D721Med (cell line): ENCODE results near the gene AKT1S1.

Source experiments
- DNase-seq: peaks from one replicate; pipeline ENCODE4 v3.0.0; 2011; ENCODE audit warnings: low spot score; ENCODE audit not compliant: insufficient read length
- FAIRE-seq: peaks from 2 replicates; lab custom pipeline; 2011; peaks lifted over from hg19 to GRCh38; lab: Jason Lieb, UNC
- TF ChIP-seq, protein P1 (sequence below): IDR thresholded peaks from 2 replicates; pipeline ENCODE4 v1.5.1; 2012; ENCODE audit warnings: mild to moderate bottlenecking, control low read depth; ENCODE audit not compliant: insufficient read depth; ENCODE audit errors: missing control alignments

AKT1S1 gene

DNA sequence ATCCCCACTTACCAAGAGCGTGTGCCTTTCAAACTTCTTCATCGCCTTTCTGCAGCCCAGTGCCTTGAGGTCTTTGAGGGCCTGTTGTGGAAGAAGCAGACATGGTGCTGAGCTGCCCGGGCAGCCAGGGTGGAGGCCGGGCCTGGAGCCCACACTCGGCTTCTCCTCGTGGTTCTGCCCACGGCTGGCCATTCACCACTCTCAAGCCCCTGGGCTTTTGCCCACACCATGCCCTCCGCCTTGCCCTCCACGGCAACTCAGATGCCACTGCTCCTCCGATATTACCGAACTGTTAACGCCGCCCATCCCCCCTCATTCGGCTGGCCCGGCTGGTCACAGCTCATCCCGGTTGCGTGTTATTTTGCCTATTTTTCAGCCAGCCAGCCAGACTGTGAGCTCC is 14.2 kb upstream of the AKT1S1 start:
- DNase-seq (no peak), FAIRE-seq (no peak)
- TF ChIP-seq, protein P1, sequence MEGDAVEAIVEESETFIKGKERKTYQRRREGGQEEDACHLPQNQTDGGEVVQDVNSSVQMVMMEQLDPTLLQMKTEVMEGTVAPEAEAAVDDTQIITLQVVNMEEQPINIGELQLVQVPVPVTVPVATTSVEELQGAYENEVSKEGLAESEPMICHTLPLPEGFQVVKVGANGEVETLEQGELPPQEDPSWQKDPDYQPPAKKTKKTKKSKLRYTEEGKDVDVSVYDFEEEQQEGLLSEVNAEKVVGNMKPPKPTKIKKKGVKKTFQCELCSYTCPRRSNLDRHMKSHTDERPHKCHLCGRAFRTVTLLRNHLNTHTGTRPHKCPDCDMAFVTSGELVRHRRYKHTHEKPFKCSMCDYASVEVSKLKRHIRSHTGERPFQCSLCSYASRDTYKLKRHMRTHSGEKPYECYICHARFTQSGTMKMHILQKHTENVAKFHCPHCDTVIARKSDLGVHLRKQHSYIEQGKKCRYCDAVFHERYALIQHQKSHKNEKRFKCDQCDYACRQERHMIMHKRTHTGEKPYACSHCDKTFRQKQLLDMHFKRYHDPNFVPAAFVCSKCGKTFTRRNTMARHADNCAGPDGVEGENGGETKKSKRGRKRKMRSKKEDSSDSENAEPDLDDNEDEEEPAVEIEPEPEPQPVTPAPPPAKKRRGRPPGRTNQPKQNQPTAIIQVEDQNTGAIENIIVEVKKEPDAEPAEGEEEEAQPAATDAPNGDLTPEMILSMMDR, result no peak

DNA sequence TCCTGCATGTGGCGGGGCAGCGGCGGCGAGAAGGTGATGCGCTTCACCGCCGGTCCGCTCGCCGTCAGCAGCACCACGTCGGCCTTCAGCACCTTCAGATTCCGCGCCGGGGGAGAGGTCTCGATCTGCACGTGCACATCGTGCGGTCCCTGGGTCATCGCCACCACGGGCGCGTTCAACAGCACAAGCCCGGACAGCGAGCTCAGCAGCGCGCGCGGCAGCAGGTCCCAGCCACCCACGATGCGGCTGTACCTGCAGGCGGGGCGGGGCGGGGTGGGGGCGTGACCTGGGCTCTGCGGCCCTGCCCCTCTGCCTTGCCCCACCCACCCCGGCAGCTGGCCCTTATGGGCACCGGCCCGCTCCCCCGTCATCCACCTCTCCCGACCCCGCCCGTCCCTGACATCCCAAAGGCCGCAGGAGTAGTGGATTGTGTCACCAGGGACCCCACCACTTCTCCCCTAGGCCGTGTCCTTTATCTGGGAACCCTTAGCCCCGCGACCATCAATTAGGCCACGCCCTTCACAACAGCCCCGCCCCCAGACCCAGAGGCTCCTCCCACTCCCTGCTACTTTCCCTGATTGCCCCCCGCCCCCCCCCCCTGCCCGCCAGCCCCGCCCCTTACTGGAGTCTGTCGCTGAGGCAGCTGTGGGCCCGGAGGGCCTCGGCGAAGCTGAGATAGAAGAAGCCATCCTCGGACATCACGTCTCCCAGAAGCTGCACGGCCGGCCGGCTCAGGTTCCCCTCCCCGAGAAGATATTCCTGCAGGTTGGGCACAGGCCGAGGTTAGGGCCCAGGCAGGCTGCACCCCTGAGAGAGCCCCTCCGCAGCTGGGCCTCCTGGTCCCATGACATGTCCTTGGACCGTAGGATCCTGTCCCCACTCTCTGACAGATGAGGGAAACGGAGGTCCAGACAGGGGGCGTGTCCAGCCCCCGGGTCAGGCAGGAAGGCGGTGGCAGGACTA is 13.5 kb upstream of the AKT1S1 start:
- FAIRE-seq, result no peak
- no peak for DNase-seq

DNA sequence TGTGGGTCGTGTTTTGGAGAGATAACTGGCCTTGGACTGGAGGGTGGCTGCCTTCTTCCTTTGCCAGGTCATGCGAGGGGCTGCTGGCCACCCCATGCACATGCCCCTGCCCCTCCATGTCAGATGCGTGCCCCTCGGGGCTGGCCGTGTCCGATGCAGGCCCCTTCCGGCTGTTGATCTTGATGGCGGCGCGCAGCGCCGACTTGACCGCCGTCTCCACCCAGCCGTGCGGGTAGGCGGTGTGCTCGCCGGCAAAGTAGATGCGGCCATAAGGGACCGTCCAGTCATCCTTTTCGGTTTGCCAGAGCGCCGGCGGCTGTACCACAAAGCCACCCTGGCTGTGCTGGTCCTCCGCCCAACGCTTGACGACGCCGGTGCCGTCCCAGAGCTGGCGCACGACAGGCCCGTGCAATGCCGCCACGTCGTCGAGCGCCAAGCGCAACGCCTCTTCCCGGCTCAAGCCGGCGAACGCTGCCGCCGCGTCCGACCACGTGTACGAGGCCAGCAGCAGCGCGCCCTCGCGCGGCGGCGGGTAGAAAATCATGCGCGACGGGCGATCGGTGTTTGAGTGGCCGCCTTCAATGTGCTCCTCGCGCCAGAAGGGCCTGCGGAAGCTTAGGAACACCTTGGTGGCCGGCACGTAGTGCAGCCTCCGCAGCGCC is 12.7 kb upstream of the AKT1S1 start:
- DNase-seq, result no peak
- no peak for FAIRE-seq
- TF ChIP-seq, protein P1, result no peak

More for the DNA sequence above, 13.5 kb upstream of the AKT1S1 start:
- TF ChIP-seq, protein P1, result no peak

DNA sequence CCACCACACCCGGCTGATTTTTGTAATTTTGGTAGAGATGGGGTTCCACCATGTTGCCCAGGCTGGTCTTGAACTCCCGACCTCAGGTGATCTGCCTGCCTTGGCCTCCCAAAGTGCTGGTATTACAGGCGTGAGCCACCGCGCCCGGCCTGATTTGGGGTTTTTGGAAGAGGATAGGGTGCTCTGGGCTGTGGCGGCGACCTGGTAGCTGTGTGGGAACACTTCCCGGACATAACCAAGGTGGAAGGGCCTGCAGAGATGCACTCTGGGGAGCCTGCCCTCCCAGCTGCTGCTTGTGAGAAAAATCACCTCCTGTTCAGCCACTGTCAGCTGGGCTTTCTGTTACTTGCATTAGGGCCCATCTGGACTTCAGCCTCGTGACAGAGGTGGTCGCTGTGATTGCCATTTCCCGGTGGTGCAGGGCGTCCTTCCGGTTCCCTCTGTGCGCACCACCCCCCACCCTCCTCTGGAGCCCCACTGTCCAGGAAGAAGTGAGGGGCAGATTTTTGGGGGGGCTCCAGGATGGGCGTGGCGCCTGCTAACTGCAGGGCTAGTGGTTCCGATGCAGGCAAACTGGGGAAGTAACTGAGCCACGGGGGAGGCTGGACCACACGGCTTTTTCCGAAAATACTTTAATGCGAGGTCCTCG is 12.0 kb upstream of the AKT1S1 start:
- DNase-seq (no peak), FAIRE-seq (no peak)
- TF ChIP-seq, protein P1, result no peak

DNA sequence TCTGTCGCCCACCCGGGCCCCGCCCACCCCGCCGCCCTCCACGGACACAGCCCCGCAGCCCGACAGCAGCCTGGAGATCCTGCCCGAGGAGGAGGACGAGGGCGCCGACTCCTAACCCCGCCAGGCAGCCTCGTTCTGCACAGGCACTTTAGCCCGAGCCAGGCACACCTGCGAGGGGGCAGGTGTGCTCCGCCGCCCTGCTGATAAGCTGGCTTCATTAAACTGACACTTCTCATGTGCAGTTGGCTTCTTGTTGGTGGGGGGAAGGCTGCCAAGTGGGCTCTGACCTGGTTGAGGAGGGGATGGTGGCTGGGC is 11.3 kb upstream of the AKT1S1 start:
- TF ChIP-seq, protein P1, result no peak
- no peak for FAIRE-seq
- no peak for DNase-seq

DNA sequence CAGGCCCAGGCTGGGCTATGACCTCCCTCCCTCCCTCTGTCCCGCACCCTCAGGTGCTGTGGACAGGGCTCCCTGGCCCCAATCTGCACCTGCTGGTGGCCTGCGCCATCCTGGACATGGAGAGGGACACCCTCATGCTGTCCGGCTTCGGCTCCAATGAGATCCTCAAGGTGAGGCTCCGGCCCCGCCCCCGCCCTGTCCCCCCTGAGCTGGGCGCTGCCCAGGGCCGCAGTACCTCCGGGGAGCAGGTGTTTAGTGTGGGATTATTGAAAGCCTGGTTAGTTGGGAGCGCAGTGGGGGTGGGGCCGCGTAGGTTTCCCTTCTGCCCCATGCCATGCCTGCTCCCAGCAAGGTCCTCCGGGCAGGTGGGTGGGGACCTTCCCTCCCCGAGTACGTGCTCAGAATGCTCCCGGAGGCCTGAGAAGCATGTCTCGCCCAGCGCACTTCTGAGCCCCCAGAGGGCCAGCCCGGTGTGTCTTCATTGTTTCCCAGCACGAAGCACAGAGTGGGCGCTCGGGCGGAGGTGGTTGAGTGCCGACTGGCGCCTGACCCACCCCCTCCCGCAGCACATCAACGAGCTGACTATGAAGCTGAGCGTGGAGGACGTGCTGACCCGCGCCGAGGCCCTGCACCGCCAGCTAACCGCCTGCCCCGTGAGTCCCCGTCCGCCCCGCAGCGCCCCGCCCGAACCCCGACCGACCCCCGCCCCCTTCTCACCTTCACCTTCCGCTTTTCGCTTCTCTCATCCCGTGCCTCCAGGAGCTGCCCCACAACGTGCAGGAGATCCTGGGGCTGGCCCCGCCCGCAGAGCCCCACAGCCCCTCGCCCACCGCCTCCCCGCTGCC is 10.7 kb upstream of the AKT1S1 start:
- DNase-seq, result no peak
- FAIRE-seq, result no peak
- TF ChIP-seq, protein P1, result no peak
